ENCODE results near the gene HPSE2. TPM values are rescaled to one million over a fixed set of nuclear protein-coding genes. Genes with fewer than 3 reads are reported as not detected.

Gene HPSE2
- total and polyA plus RNA-seq, 2 of the 13 experiments (the other 11 are each of a cell fraction or from before 2014, with no cell fraction given) = 0.01 TPM; not detected in 1

- TF ChIP-seq TFDP2 (CRISPR knock-in tag; IDR thresholded peaks at IDR 0.05) (no peak), ZNF546 (CRISPR knock-in tag; conservative IDR thresholded peaks at IDR 0.05) (no peak), NCOA5 (CRISPR knock-in tag; IDR thresholded peaks at IDR 0.05) (no peak), SAP130 (CRISPR knock-in tag; IDR thresholded peaks at IDR 0.05; ENCODE audit: low read depth) (peak; percentile 98), CEBPB (IDR thresholded peaks at IDR 0.05; ENCODE audit: borderline replicate concordance, low read depth, low read length) (peak; percentile 93), DNMT1 (CRISPR knock-in tag; IDR thresholded peaks at IDR 0.05) (no peak), SRSF9 (IDR thresholded peaks at IDR 0.05; ENCODE audit: borderline replicate concordance, insufficient read depth, low read depth, low read length, poor library complexity, severe bottlenecking) (no peak), NR2F6 (IDR thresholded peaks at IDR 0.05) (peak; percentile 64; the same call in 1 of the 2 replicates), NR2F6 (CRISPR knock-in tag; IDR thresholded peaks at IDR 0.05) (peak; percentile 73), ATF7 (IDR thresholded peaks at IDR 0.05) (peak; percentile 83), ATF7 (CRISPR knock-in tag; IDR thresholded peaks at IDR 0.05) (peak; percentile 54; the same call in 1 of the 2 replicates), TGIF2 (CRISPR knock-in tag; IDR thresholded peaks at IDR 0.05) (peak; percentile 94), SCMH1 (CRISPR knock-in tag; IDR thresholded peaks at IDR 0.05; ENCODE audit: borderline replicate concordance) (no peak), HNRNPL (IDR thresholded peaks at IDR 0.05; ENCODE audit: low read depth, low read length) (no peak), EP300 (IDR thresholded peaks at IDR 0.05; ENCODE audit: low read depth in 2 of 2, low read length in 2 of 2) (peak in 1 of 2 experiments; percentile 60; a peak in 1 of 4 replicates), EP300 (CRISPR knock-in tag; IDR thresholded peaks at IDR 0.05; ENCODE audit: borderline replicate concordance) (0 out of 2 replicates have a peak, but pooled peaks have one; percentile 23), ZBTB20 (CRISPR knock-in tag; IDR thresholded peaks at IDR 0.05; ENCODE audit: borderline replicate concordance, low read depth) (no peak), ZNF34 (CRISPR knock-in tag; IDR thresholded peaks at IDR 0.05; ENCODE audit: borderline replicate concordance) (no peak), TFE3 (CRISPR knock-in tag; IDR thresholded peaks at IDR 0.05) (no peak), GABPA (IDR thresholded peaks at IDR 0.05; ENCODE audit: low read depth, low read length) (no peak), GABPA (CRISPR knock-in tag; IDR thresholded peaks at IDR 0.05; ENCODE audit: low read depth) (0 out of 2 replicates have a peak, but pooled peaks have one; percentile 22), HDAC6 (IDR thresholded peaks at IDR 0.05; ENCODE audit: low read depth, low read length) (no peak), RCOR2 (CRISPR knock-in tag; IDR thresholded peaks at IDR 0.05) (no peak), CREM (IDR thresholded peaks at IDR 0.05) (peak; percentile 30; the same call in 1 of the 2 replicates), CREM (CRISPR knock-in tag; IDR thresholded peaks at IDR 0.05) (no peak)
Observed at GRCh38 chr10:98460837-98461499, 774.7 kb downstream of the HPSE2 start (continued).
